Endothelial cell of umbilical vein (primary cell): Measurements from ENCODE around the gene PRPSAP1. TPM values are rescaled to one million over a fixed set of nuclear protein-coding genes. Genes with fewer than 3 reads are reported as not detected.
A peak's percentile ranks its signal among the peaks of the same experiment; 100 is the strongest.

Experiments
- BruUV-seq: library from RNA; stranded (reverse); fragments of 400-500 nt; replicated peaks from 2 replicates; lab custom pipeline; 2021; lab: Mats Ljungman, UMichigan
- CTCF ChIA-PET: fragments of 300-600, 350-600 bp; sonication (Branson Sonifier 250); formaldehyde crosslinking; loops from one replicate; lab custom pipeline; 2021; ENCODE audit warnings: antibody characterized with exemption, inconsistent platforms; lab: Charles Lee
- POLR2A ChIA-PET: fragments of 300-600, 350-600 bp; sonication (Branson Sonifier 250); formaldehyde crosslinking; loops from one replicate; lab custom pipeline; 2021; ENCODE audit warnings: antibody characterized with exemption, inconsistent platforms; lab: Charles Lee
- DNase-seq: peaks from one replicate; pipeline ENCODE4 v3.0.0-alpha.2; 2011; ENCODE audit warnings: low read depth, low spot score
- FAIRE-seq: peaks from 2 replicates; lab custom pipeline; 2011; peaks lifted over from hg19 to GRCh38; lab: Jason Lieb, UNC
- H2AFZ ChIP-seq: 2 replicates; pipeline ENCODE4 v1.6.0; 2012; ENCODE audit warnings: low read depth, low read length, control low read depth, inconsistent platforms
- H3K27ac ChIP-seq: 2 replicates; pipeline ENCODE4 v1.5.1; 2011; ENCODE audit warnings: low read depth, mild to moderate bottlenecking, control low read depth, low read length, moderate library complexity; ENCODE audit not compliant: insufficient read depth
- H3K27me3 ChIP-seq, 2 experiments: 2 replicates each; pipeline versions ENCODE4 v1.6.0 to v1.6.1; 2011; ENCODE audit warnings: low read length in 2 of 2, mixed read lengths in 1 of 2; ENCODE audit not compliant: control insufficient read depth in 2 of 2, insufficient read depth in 2 of 2
- H3K36me3 ChIP-seq, 2 experiments: 2 replicates in 1 of 2; 3 replicates in 1 of 2; pipeline ENCODE4 v1.5.1; 2011; ENCODE audit warnings: low read length in 2 of 2, mild to moderate bottlenecking in 1 of 2, moderate library complexity in 1 of 2; ENCODE audit not compliant: control insufficient read depth in 2 of 2, insufficient read depth in 2 of 2; ENCODE audit errors: extremely low read depth in 1 of 2
- H3K4me1 ChIP-seq: 3 replicates; pipeline ENCODE4 v1.5.1; 2011; ENCODE audit warnings: mild to moderate bottlenecking, low read length; ENCODE audit not compliant: control insufficient read depth, insufficient read depth; ENCODE audit errors: extremely low read depth
- H3K4me2 ChIP-seq: 2 replicates; pipeline ENCODE4 v1.6.1; 2011; ENCODE audit warnings: low read length, control low read depth, mixed read lengths; ENCODE audit not compliant: insufficient read depth
- H3K4me3 ChIP-seq, 3 experiments: fragments of 200-600 bp in 1 of 3; sonication (generic), shearing (Covaris generic) in 1 of 3; replicated peaks in 1 of 3; 2 replicates each; pipeline ENCODE4 v1.5.1; 2011 to 2016; ENCODE audit warnings: control low read depth in 3 of 3, low read length in 3 of 3, mild to moderate bottlenecking in 2 of 3, inconsistent platforms in 1 of 3, low read depth in 1 of 3, moderate library complexity in 1 of 3; ENCODE audit not compliant: insufficient read depth in 1 of 3
- H3K79me2 ChIP-seq: 2 replicates; pipeline ENCODE4 v1.6.0; 2012; ENCODE audit warnings: low read length, inconsistent platforms; ENCODE audit not compliant: control insufficient read depth, insufficient read depth
- H3K9ac ChIP-seq: replicated peaks from 2 replicates; pipeline ENCODE3; 2011; ENCODE audit warnings: low read length, control low read depth; ENCODE audit not compliant: insufficient read depth; ENCODE audit errors: extremely low read depth
- H3K9me1 ChIP-seq: replicated peaks from 3 replicates; pipeline ENCODE4 v1.6.0; 2011; ENCODE audit warnings: mild to moderate bottlenecking, low read length; ENCODE audit not compliant: control insufficient read depth, insufficient read depth; ENCODE audit errors: extremely low read depth
- H3K9me3 ChIP-seq: replicated peaks from 2 replicates; pipeline ENCODE4 v1.5.1; 2012; ENCODE audit warnings: low read length, inconsistent platforms; ENCODE audit not compliant: control insufficient read depth, insufficient read depth
- H4K20me1 ChIP-seq: replicated peaks from 2 replicates; pipeline ENCODE3; 2011; ENCODE audit warnings: mild to moderate bottlenecking, low read length; ENCODE audit not compliant: control insufficient read depth, insufficient read depth; ENCODE audit errors: extremely low read depth
- CTCF ChIP-seq, 2 donors: IDR thresholded peaks; 1 replicate in 1 of 2; 2 replicates in 1 of 2; pipeline ENCODE4 v1.5.1; 2011; ENCODE audit warnings: low read length in 2 of 2, mild to moderate bottlenecking in 2 of 2, moderate library complexity in 2 of 2, control low read depth in 1 of 2, inconsistent platforms in 1 of 2, low read depth in 1 of 2; ENCODE audit not compliant: insufficient read depth in 1 of 2; ENCODE audit errors: extremely low read depth in 1 of 2
- EZH2 ChIP-seq: IDR thresholded peaks from 2 replicates; pipeline ENCODE4 v1.6.1; 2012; ENCODE audit warnings: borderline replicate concordance, low read depth, mild to moderate bottlenecking, moderate library complexity, low read length, inconsistent platforms; ENCODE audit not compliant: severe bottlenecking
- FOS ChIP-seq: IDR thresholded peaks from 2 replicates; pipeline ENCODE4 v1.6.1; 2011; ENCODE audit warnings: mild to moderate bottlenecking, low read length, moderate library complexity, borderline replicate concordance; ENCODE audit not compliant: insufficient read depth
- JUN ChIP-seq: IDR thresholded peaks from 2 replicates; pipeline ENCODE4 v1.6.1; 2011; ENCODE audit warnings: borderline replicate concordance, low read depth; ENCODE audit not compliant: insufficient read length, insufficient read depth
- MYC ChIP-seq: IDR thresholded peaks from one replicate; pipeline ENCODE4 v1.6.1; 2011; ENCODE audit warnings: mild to moderate bottlenecking, low read depth, low read length
- dilution Hi-C: fragments of 300-500 bp; cut with MboI; formaldehyde crosslinking; loops from one replicate; pipeline ENCODE4 v1.15.0; 2019; ENCODE audit warnings: low sequenced_read_pairs; ENCODE audit not compliant: extremely low pct_ligation_motif_present
- intact Hi-C: fragments of 100-400 bp; cut with micrococcal nuclease; formaldehyde crosslinking; loops from one replicate; pipeline ENCODE4 v1.10.0; 2022
- polyA plus RNA-seq, 4 experiments: library from polyadenylated mRNA; depleted of rRNA in 3 of 4; stranded (reverse) in 3 of 4; unstranded in 1 of 4; fragments of >200 nt; gene quantifications; 2 replicates each; pipeline versions ENCODE4 v1.2.1 to v1.2.3, GENCODE V29; 2011 to 2012; ENCODE audit warnings: missing spikeins in 1 of 4
- total RNA-seq: library from RNA; stranded (reverse); gene quantifications from 2 replicates; pipeline ENCODE4 v1.2.3, GENCODE V29; 2021

The PRPSAP1 gene
- total and polyA plus RNA-seq, 2 donors (not counting 3 experiments of a cell fraction or from before 2014, with no cell fraction given) = 90.2 to 123 TPM

- Histone ChIP-seq H3K4me3 (no peak overlapping the region), H3K79me2 (peaks cover 30% of the 10 kb centered on the region), H3K4me2 (no peak overlapping the region), H3K27me3 (no peaks in the 10 kb centered on the region), H3K36me3 (peaks cover 5 to 12% of the 10 kb centered on the region in 2 experiments), H3K9me1 (no peaks in the 10 kb centered on the region), H3K4me1 (no peaks in the 10 kb centered on the region), H3K9ac (no peak overlapping the region), H3K27ac (no peak overlapping the region), H4K20me1 (no peaks in the 10 kb centered on the region), H3K9me3 (no peaks in the 10 kb centered on the region), H2AFZ (no peak overlapping the region)
- TF ChIP-seq CTCF (IDR thresholded peaks at IDR 0.05; ENCODE audit: extremely low read depth in 1 of 2, insufficient read depth in 1 of 2, low read depth in 1 of 2, low read length in 2 of 2) = no peak
- no peak for TF ChIP-seq EZH2
- TF ChIP-seq FOS = peak; percentile 27
- TF ChIP-seq JUN = peak; percentile 12
- TF ChIP-seq MYC = no peak
- FAIRE-seq (peak; percentile 61), DNase-seq (peak; percentile 30)
- intact Hi-C loops (no loop called here), dilution Hi-C loops (no loop called here)
- ChIA-PET POLR2A (interaction anchor here (0.6 kb wide), 1 partner anchor 22 kb away, joined by 5 read pairs; no protein-coding TSS in a partner anchor), CTCF (interaction anchor here (0.9 to 2.8 kb wide), 7 partner anchors 11 to 337 kb away, joined by 3 to 10 read pairs (median 5); partner anchors contain the start of gene PRPSAP1)
- no TSS peak for BruUV-seq
Observed at GRCh38 chr17:76337413-76337777, 16.3 kb downstream of the PRPSAP1 start.
